Stimulated activated CD4-positive, alpha-beta T cell treated with anti-CD3 and anti-CD28 coated beads, Interleukin-1b, Interleukin-23, amount 100 ng/mL, for 24 hours (primary cell): Measurements from ENCODE around the gene KRT1.
"Not testable (repeated sequence)": the region's sequence is repeated elsewhere in the genome, so short reads cannot be mapped to it uniquely, and the experiment has no call there.

Experiments
- DNase-seq, 4 experiments: peaks; one replicate each; pipeline ENCODE4 v3.0.0-alpha.2; 2020; ENCODE audit warnings: low read depth in 4 of 4, low spot score in 1 of 4

The KRT1 gene

GRCh38 chr12:52682938-52683574 is 2.8 kb upstream of the KRT1 start:
- no peak for DNase-seq

GRCh38 chr12:52682381-52682660 is 2.1 kb upstream of the KRT1 start:
- DNase-seq: no peak

- DNase-seq: peak in 1 of 4 experiments; percentile 2
Measured at GRCh38 chr12:52681526-52682380, 1.5 kb upstream of the KRT1 start.

GRCh38 chr12:52679875-52680274 is 332 bp downstream of the KRT1 start:
- no peak for DNase-seq

- no peak for DNase-seq
Measured at GRCh38 chr12:52677671-52678070, 2.5 kb downstream of the KRT1 start.

- no peak for DNase-seq
Measured at GRCh38 chr12:52677126-52677525, 3.1 kb downstream of the KRT1 start.

GRCh38 chr12:52676163-52676562 is 4.0 kb downstream of the KRT1 start:
- no peak for DNase-seq

GRCh38 chr12:52675301-52675701 is 4.9 kb downstream of the KRT1 start:
- DNase-seq: no peak

GRCh38 chr12:52674433-52674775 is 5.8 kb downstream of the KRT1 start:
- DNase-seq: no peak

- DNase-seq: no peak
Measured at GRCh38 chr12:52673713-52674432, 6.3 kb downstream of the KRT1 start.

- no peak for DNase-seq
Measured at GRCh38 chr12:52673217-52673616, 7.0 kb downstream of the KRT1 start.

- DNase-seq: no peak
Measured at GRCh38 chr12:52672321-52672933, 7.8 kb downstream of the KRT1 start.

GRCh38 chr12:52670961-52671360 is 9.2 kb downstream of the KRT1 start:
- DNase-seq: no peak

GRCh38 chr12:52670506-52670905 is 9.7 kb downstream of the KRT1 start:
- DNase-seq: no peak

GRCh38 chr12:52669941-52670340 is 10.3 kb downstream of the KRT1 start:
- DNase-seq: not testable (repeated sequence)

GRCh38 chr12:52669426-52669825 is 10.8 kb downstream of the KRT1 start:
- no peak for DNase-seq

- no peak for DNase-seq
Measured at GRCh38 chr12:52667931-52668330, 12.3 kb downstream of the KRT1 start.

GRCh38 chr12:52667509-52667908 is 12.7 kb downstream of the KRT1 start:
- no peak for DNase-seq

GRCh38 chr12:52666471-52666870 is 13.7 kb downstream of the KRT1 start:
- no peak for DNase-seq

- DNase-seq: no peak
Measured at GRCh38 chr12:52663420-52663819, 16.8 kb downstream of the KRT1 start.

- no peak for DNase-seq
Measured at GRCh38 chr12:52662918-52663229, 17.3 kb downstream of the KRT1 start.
